GM21381 (cell line): Measurements from ENCODE around the gene HTT.
"Not testable (repeated sequence)": the region's sequence is repeated elsewhere in the genome, so short reads cannot be mapped to it uniquely, and the experiment has no call there.

Experiments
- ATAC-seq: cut with Tn5 transposase; IDR thresholded peaks from one replicate; pipeline ENCODE4 v1.9.1; 2021; ENCODE audit warnings: mild to moderate bottlenecking, moderate library complexity; ENCODE audit not compliant: unreplicated experiment

The HTT gene

GRCh38 chr4:3116955-3117354 is 42.5 kb downstream of the HTT start:
- no peak for ATAC-seq

- no peak for ATAC-seq
Observed at GRCh38 chr4:3118312-3118711, 43.8 kb downstream of the HTT start.

- ATAC-seq = no peak
Observed at GRCh38 chr4:3119464-3119863, 45.0 kb downstream of the HTT start.

GRCh38 chr4:3121110-3121509 is 46.6 kb downstream of the HTT start:
- ATAC-seq = no peak

GRCh38 chr4:3121596-3121995 is 47.1 kb downstream of the HTT start:
- ATAC-seq = no peak

GRCh38 chr4:3122081-3122563 is 47.6 kb downstream of the HTT start:
- ATAC-seq = no peak

GRCh38 chr4:3123181-3123671 is 48.7 kb downstream of the HTT start:
- ATAC-seq = no peak

GRCh38 chr4:3124070-3124767 is 49.7 kb downstream of the HTT start:
- no peak for ATAC-seq

- ATAC-seq = no peak
Observed at GRCh38 chr4:3127112-3127511, 52.6 kb downstream of the HTT start.

- ATAC-seq = no peak
Observed at GRCh38 chr4:3128058-3128457, 53.6 kb downstream of the HTT start.

- ATAC-seq = no peak
Observed at GRCh38 chr4:3128976-3129375, 54.5 kb downstream of the HTT start.

GRCh38 chr4:3130201-3130600 is 55.7 kb downstream of the HTT start:
- ATAC-seq = no peak

GRCh38 chr4:3130826-3131225 is 56.3 kb downstream of the HTT start:
- ATAC-seq = no peak

GRCh38 chr4:3134201-3134600 is 59.7 kb downstream of the HTT start:
- ATAC-seq = no peak

GRCh38 chr4:3135155-3136011 is 60.9 kb downstream of the HTT start:
- no peak for ATAC-seq

- ATAC-seq = no peak
Observed at GRCh38 chr4:3136454-3136853, 62.0 kb downstream of the HTT start.

- ATAC-seq = no peak
Observed at GRCh38 chr4:3137908-3138307, 63.4 kb downstream of the HTT start.

GRCh38 chr4:3145234-3145924 is 70.9 kb downstream of the HTT start:
- no peak for ATAC-seq

- ATAC-seq = no peak
Observed at GRCh38 chr4:3148926-3149325, 74.4 kb downstream of the HTT start.

GRCh38 chr4:3151238-3151637 is 76.8 kb downstream of the HTT start:
- ATAC-seq = not testable (repeated sequence)

- ATAC-seq = no peak
Observed at GRCh38 chr4:3157366-3157765, 82.9 kb downstream of the HTT start.
